Activated T-helper 1 cell treated with anti-CD3 and anti-CD28 coated beads, Interleukin-12 subunit alpha, Interleukin-12 subunit beta, Interleukin-2, Interleukin-4 antibody, amounts not matched to agents 30 ng/mL and 10 ng/mL and 1 ng/mL, durations not matched to agents 14 hours and 24 hours and 36 hours (primary cell): ENCODE data around the gene ESRRB. TPM values are rescaled to one million over a fixed set of nuclear protein-coding genes. Genes with fewer than 3 reads are reported as not detected.

Source experiments
- DNase-seq: peaks from one replicate; pipeline ENCODE4 v3.0.0; 2021; ENCODE audit warnings: low spot score
- H3K27ac Mint-ChIP-seq: one replicate; pipeline ENCODE4 v1.8.0; 2021; ENCODE audit warnings: mild to moderate bottlenecking, mixed read lengths
- H3K27me3 Mint-ChIP-seq: one replicate; pipeline ENCODE4 v1.8.0; 2022; ENCODE audit warnings: mild to moderate bottlenecking, moderate library complexity, mixed read lengths; ENCODE audit not compliant: insufficient read depth
- H3K36me3 Mint-ChIP-seq: one replicate; pipeline ENCODE4 v1.8.0; 2021; ENCODE audit warnings: low read depth, mixed read lengths
- H3K4me1 Mint-ChIP-seq: one replicate; pipeline ENCODE4 v1.8.0; 2021; ENCODE audit warnings: low read depth, mixed read lengths
- H3K4me3 Mint-ChIP-seq: one replicate; pipeline ENCODE4 v1.8.0; 2021; ENCODE audit warnings: mild to moderate bottlenecking, moderate library complexity, mixed read lengths
- H3K9me3 Mint-ChIP-seq: one replicate; pipeline ENCODE4 v1.8.0; 2021; ENCODE audit warnings: mixed read lengths
- intact Hi-C: fragments of 100-400 bp; cut with micrococcal nuclease; formaldehyde crosslinking; loops from one replicate; pipeline ENCODE4 v1.15.1; 2024
- total RNA-seq: library from RNA; stranded (reverse); gene quantifications from 2 replicates; pipeline ENCODE4 v1.2.3, GENCODE V29; 2022

The ESRRB gene
- total RNA-seq, 1 donor from 2014 or later = 0.21 TPM

GRCh38 chr14:76339728-76340615 is 36.0 kb upstream of the ESRRB start:
- no peaks in the 10 kb centered on the region for H3K27me3 Mint-ChIP-seq
- H3K36me3 Mint-ChIP-seq = no peaks in the 10 kb centered on the region
- no peaks in the 10 kb centered on the region for H3K4me1 Mint-ChIP-seq
- H3K27ac Mint-ChIP-seq = no peak overlapping the region
- no peak overlapping the region for H3K4me3 Mint-ChIP-seq
- no peak for DNase-seq
- intact Hi-C loops = no loop called here
- no peaks in the 10 kb centered on the region for H3K9me3 Mint-ChIP-seq

GRCh38 chr14:76343386-76343785 is 32.6 kb upstream of the ESRRB start:
- intact Hi-C loops = no loop called here
- Mint-ChIP-seq H3K27ac (no peak overlapping the region), H3K4me3 (no peak overlapping the region), H3K4me1 (no peaks in the 10 kb centered on the region), H3K27me3 (no peaks in the 10 kb centered on the region), H3K9me3 (no peaks in the 10 kb centered on the region), H3K36me3 (no peaks in the 10 kb centered on the region)
- DNase-seq = no peak

GRCh38 chr14:76346391-76347160 is 29.4 kb upstream of the ESRRB start:
- no peaks in the 10 kb centered on the region for H3K36me3 Mint-ChIP-seq
- DNase-seq = no peak
- H3K9me3 Mint-ChIP-seq = no peaks in the 10 kb centered on the region
- intact Hi-C loops = no loop called here
- no peaks in the 10 kb centered on the region for H3K4me1 Mint-ChIP-seq
- H3K4me3 Mint-ChIP-seq = no peak overlapping the region
- H3K27me3 Mint-ChIP-seq = no peaks in the 10 kb centered on the region
- H3K27ac Mint-ChIP-seq = no peak overlapping the region

GRCh38 chr14:76348898-76349297 is 27.0 kb upstream of the ESRRB start:
- Mint-ChIP-seq H3K27me3 (peaks cover 10% of the 10 kb centered on the region), H3K9me3 (no peaks in the 10 kb centered on the region), H3K27ac (no peak overlapping the region), H3K4me1 (no peaks in the 10 kb centered on the region), H3K4me3 (no peak overlapping the region), H3K36me3 (no peaks in the 10 kb centered on the region)
- DNase-seq = no peak
- intact Hi-C loops = no loop called here

- Mint-ChIP-seq H3K4me3 (no peak overlapping the region), H3K36me3 (no peaks in the 10 kb centered on the region), H3K4me1 (no peaks in the 10 kb centered on the region), H3K9me3 (no peaks in the 10 kb centered on the region), H3K27me3 (peaks cover 10% of the 10 kb centered on the region), H3K27ac (no peak overlapping the region)
- DNase-seq = no peak
- intact Hi-C loops = no loop called here
These were observed 25.9 kb upstream of the ESRRB start for GRCh38 chr14:76349993-76350392.

GRCh38 chr14:76350671-76351070 is 25.3 kb upstream of the ESRRB start:
- H3K36me3 Mint-ChIP-seq = no peaks in the 10 kb centered on the region
- H3K27me3 Mint-ChIP-seq = peaks cover 12% of the 10 kb centered on the region
- H3K27ac Mint-ChIP-seq = no peak overlapping the region
- intact Hi-C loops = no loop called here
- DNase-seq = no peak
- H3K4me3 Mint-ChIP-seq = no peak overlapping the region
- no peaks in the 10 kb centered on the region for H3K4me1 Mint-ChIP-seq
- no peaks in the 10 kb centered on the region for H3K9me3 Mint-ChIP-seq

GRCh38 chr14:76351941-76352340 is 24.0 kb upstream of the ESRRB start:
- intact Hi-C loops = no loop called here
- Mint-ChIP-seq H3K36me3 (no peaks in the 10 kb centered on the region), H3K4me3 (no peak overlapping the region), H3K27me3 (peaks cover 16% of the 10 kb centered on the region), H3K9me3 (no peaks in the 10 kb centered on the region), H3K4me1 (no peaks in the 10 kb centered on the region), H3K27ac (no peak overlapping the region)
- DNase-seq = no peak

GRCh38 chr14:76352639-76353281 is 23.2 kb upstream of the ESRRB start:
- Mint-ChIP-seq H3K36me3 (no peaks in the 10 kb centered on the region), H3K4me1 (no peaks in the 10 kb centered on the region), H3K27ac (no peak overlapping the region), H3K4me3 (no peak overlapping the region), H3K27me3 (peaks cover 16% of the 10 kb centered on the region), H3K9me3 (no peaks in the 10 kb centered on the region)
- peak; percentile 18 for DNase-seq
- intact Hi-C loops = no loop called here

- no peaks in the 10 kb centered on the region for H3K36me3 Mint-ChIP-seq
- H3K27me3 Mint-ChIP-seq = peaks cover 20% of the 10 kb centered on the region
- DNase-seq = no peak
- H3K27ac Mint-ChIP-seq = no peak overlapping the region
- no peak overlapping the region for H3K4me3 Mint-ChIP-seq
- no peaks in the 10 kb centered on the region for H3K4me1 Mint-ChIP-seq
- H3K9me3 Mint-ChIP-seq = no peaks in the 10 kb centered on the region
- intact Hi-C loops = no loop called here
These were observed 21.6 kb upstream of the ESRRB start for GRCh38 chr14:76354310-76354709.

GRCh38 chr14:76355771-76356170 is 20.2 kb upstream of the ESRRB start:
- Mint-ChIP-seq H3K27ac (no peak overlapping the region), H3K4me3 (no peak overlapping the region), H3K4me1 (no peaks in the 10 kb centered on the region), H3K9me3 (no peaks in the 10 kb centered on the region), H3K36me3 (no peaks in the 10 kb centered on the region), H3K27me3 (peaks cover 20% of the 10 kb centered on the region)
- no peak for DNase-seq
- intact Hi-C loops = no loop called here

GRCh38 chr14:76371066-76371465 is 4.9 kb upstream of the ESRRB start:
- H3K36me3 Mint-ChIP-seq = no peaks in the 10 kb centered on the region
- H3K4me1 Mint-ChIP-seq = no peaks in the 10 kb centered on the region
- intact Hi-C loops = no loop called here
- H3K4me3 Mint-ChIP-seq = no peak overlapping the region
- H3K9me3 Mint-ChIP-seq = no peaks in the 10 kb centered on the region
- H3K27me3 Mint-ChIP-seq = peaks cover 22% of the 10 kb centered on the region
- DNase-seq = no peak
- H3K27ac Mint-ChIP-seq = no peak overlapping the region

- Mint-ChIP-seq H3K4me1 (no peaks in the 10 kb centered on the region), H3K4me3 (no peak overlapping the region), H3K9me3 (no peaks in the 10 kb centered on the region), H3K27ac (no peak overlapping the region), H3K36me3 (no peaks in the 10 kb centered on the region), H3K27me3 (peaks cover 36% of the 10 kb centered on the region)
- intact Hi-C loops = no loop called here
- no peak for DNase-seq
These were observed 2.5 kb upstream of the ESRRB start for GRCh38 chr14:76373456-76373855.

- Mint-ChIP-seq H3K27me3 (peaks cover 53% of the 10 kb centered on the region), H3K36me3 (no peaks in the 10 kb centered on the region), H3K4me3 (no peak overlapping the region), H3K4me1 (no peaks in the 10 kb centered on the region), H3K9me3 (no peaks in the 10 kb centered on the region), H3K27ac (no peak overlapping the region)
- no peak for DNase-seq
- intact Hi-C loops = no loop called here
These were observed 453 bp upstream of the ESRRB start for GRCh38 chr14:76375484-76375883.
